Spleen (tissue), 11 donors: ENCODE data around the gene TADA2A. TPM values are rescaled to one million over a fixed set of nuclear protein-coding genes. Genes with fewer than 3 reads are reported as not detected.
A peak's percentile ranks its signal among the peaks of the same experiment; 100 is the strongest.

Experiments
- DNase-seq: peaks from one replicate; pipeline ENCODE4 v3.0.0-alpha.2; 2020
- H3K27ac ChIP-seq, 8 donors: fragments of 200-600 bp; sonication (generic) in 7 of 8; 1 replicate in 4 of 8; 2 replicates in 4 of 8; pipeline versions ENCODE4 v1.5.0 to v1.8.0; 2016 to 2021; ENCODE audit warnings: inconsistent platforms in 4 of 8, mild to moderate bottlenecking in 4 of 8, moderate library complexity in 1 of 8
- H3K27me3 ChIP-seq, 7 donors: fragments of 200-600 bp; sonication (generic) in 6 of 7; replicated peaks in 1 of 7; 1 replicate in 4 of 7; 2 replicates in 3 of 7; pipeline versions ENCODE4 v1.5.0 to v1.8.0; 2016 to 2021; ENCODE audit warnings: inconsistent platforms in 3 of 7, mild to moderate bottlenecking in 1 of 7
- H3K36me3 ChIP-seq, 6 donors: fragments of 200-600 bp; sonication (generic) in 5 of 6; 1 replicate in 4 of 6; 2 replicates in 2 of 6; pipeline versions ENCODE4 v1.5.0 to v1.8.0; 2016 to 2021; ENCODE audit warnings: inconsistent platforms in 2 of 6
- H3K4me1 ChIP-seq, 6 donors: fragments of 200-600 bp; sonication (generic) in 5 of 6; 1 replicate in 3 of 6; 2 replicates in 3 of 6; pipeline versions ENCODE4 v1.5.0 to v1.8.0; 2016 to 2021; ENCODE audit warnings: inconsistent platforms in 3 of 6
- H3K4me3 ChIP-seq, 8 donors: fragments of 200-600 bp; sonication (generic) in 7 of 8; 1 replicate in 4 of 8; 2 replicates in 4 of 8; pipeline versions ENCODE4 v1.5.0 to v1.8.0; 2016 to 2021; ENCODE audit warnings: inconsistent platforms in 4 of 8, mild to moderate bottlenecking in 4 of 8, moderate library complexity in 2 of 8
- H3K9me3 ChIP-seq, 8 donors: fragments of 200-600 bp; sonication (generic) in 7 of 8; 1 replicate in 4 of 8; 2 replicates in 4 of 8; pipeline versions ENCODE4 v1.5.0 to v1.8.0; 2016 to 2021; ENCODE audit warnings: inconsistent platforms in 4 of 8
- POLR2A ChIP-seq, 3 donors: fragments of 450-650 bp; IDR thresholded peaks; one replicate each; pipeline ENCODE4 v1.5.1; 2017; ENCODE audit warnings: antibody characterized with exemption in 3 of 3, mild to moderate bottlenecking in 1 of 3
- POLR2AphosphoS5 ChIP-seq, 3 donors: sonication (generic); formaldehyde crosslinking; IDR thresholded peaks; one replicate each; pipeline ENCODE4 v1.5.1; 2017; ENCODE audit warnings: antibody characterized with exemption in 3 of 3
- WGBS, 5 donors: extraction: QIAGEN DNeasy Blood & Tissue Kit in 3 of 5; methylation state at CpG; one replicate each; pipeline versions ENCODE4 v1.1.5 to v1.1.7; 2013 to 2018; 5-methylcytosine and 5-hydroxymethylcytosine counted together
- intact Hi-C: fragments of 100-400 bp; cut with DNase I; formaldehyde crosslinking; loops from one replicate; pipeline ENCODE4 v1.15.0; 2023; ENCODE audit warnings: low total_unique reads
- polyA plus RNA-seq, 3 donors: library from polyadenylated mRNA; stranded (reverse); fragments of 200-250 nt; gene quantifications; one replicate each; pipeline ENCODE4 v1.2.1, GENCODE V29; 2013
- total RNA-seq, 7 donors: library from RNA; depleted of rRNA in 3 of 7; stranded (reverse); fragments of >200 nt in 3 of 7; fragmentation: NEBNext Ultra II Directional in 4 of 7; extraction: Animal tissue kit (Norgen Biotek cat#: 25700) in 4 of 7; gene quantifications; one replicate each; pipeline versions ENCODE4 v1.1.0 to v1.2.1, GENCODE V29; 2016 to 2021
- TF ChIP-seq, protein P1 (sequence below), 11 experiments: fragments of 200-600 bp in 7 of 11; fragments of 450-650 bp in 4 of 11; sonication (generic) in 4 of 11; IDR thresholded peaks in 8 of 11; conservative IDR thresholded peaks in 3 of 11; 1 replicate in 7 of 11; 2 replicates in 4 of 11; pipeline versions ENCODE4 v1.4.0 to v1.8.0; 2016 to 2021; ENCODE audit warnings: antibody characterized with exemption in 11 of 11, inconsistent platforms in 4 of 11, mild to moderate bottlenecking in 1 of 11
- donor health status: healthy with polysubstance abuse.
- donor health status: DM: no; HTN: no; CAD: no; lungs with moderate emphysema.
- donor health status: DM: no; HTN: no; CAD: no.
- donor health status: Bipolar disorder and iron deficiency.
- donor health status: healthy.
- donor health status: DM: no; HTN: no; CAD: no.
- donor health status: DM: yes; HTN: yes; CAD: no.

TADA2A gene
- total and polyA plus RNA-seq, 10 donors, result 7.8 to 31.8 (median 20.6) TPM

DNA sequence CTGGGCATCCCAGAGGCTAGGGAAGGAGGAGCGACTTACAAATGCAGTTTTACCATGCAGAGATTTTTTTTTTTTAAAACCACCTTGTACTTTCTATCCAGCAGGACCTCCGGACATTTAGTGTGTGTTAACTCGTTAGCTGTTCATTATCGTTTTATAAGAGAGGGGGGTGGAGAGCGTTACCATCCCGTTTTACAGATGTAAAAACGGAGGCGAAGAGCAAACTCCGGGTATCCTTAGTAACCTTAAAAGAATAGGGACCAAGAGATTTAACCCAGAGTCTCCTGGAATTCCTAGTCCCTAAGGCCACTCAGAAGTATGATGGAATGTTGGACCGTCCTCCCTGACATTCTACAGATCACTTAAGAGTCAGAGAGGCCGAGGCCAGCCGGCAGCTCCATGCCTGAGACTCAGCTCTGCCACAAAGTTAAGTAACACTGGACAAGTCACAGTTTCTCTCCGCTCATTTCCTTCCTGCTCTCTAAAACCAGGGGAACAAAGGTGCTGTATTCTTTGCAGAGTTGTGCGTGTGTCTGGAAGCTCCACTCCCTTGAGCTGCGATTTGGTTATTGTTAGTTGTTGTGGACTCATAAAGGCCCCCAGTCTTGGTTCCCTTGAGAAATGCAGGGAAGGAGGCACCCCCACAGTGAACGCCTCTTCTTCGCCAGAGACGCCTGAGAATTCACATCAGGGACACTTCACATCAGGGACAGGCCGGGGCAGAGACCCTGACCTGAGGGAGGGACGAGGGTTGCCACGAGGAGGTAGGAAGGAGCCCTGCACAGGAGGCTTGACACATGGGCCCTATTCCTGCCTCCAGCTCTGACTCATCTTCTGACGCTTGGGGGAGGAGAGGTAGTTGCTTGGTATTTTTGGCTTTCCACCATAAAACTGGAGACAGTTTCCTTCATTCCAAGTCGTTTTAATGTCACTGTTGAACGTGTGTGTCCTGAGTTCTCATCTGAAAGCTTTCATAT lies 84.2 kb downstream of the TADA2A start:
- H3K4me1 ChIP-seq, result peaks cover 12 to 39% (median 31%) of the 10 kb centered on the region in 6 donors
- peaks cover 0 to 14% (median 0%) of the 10 kb centered on the region in 7 donors for H3K27me3 ChIP-seq
- 22 to 43% (median 36%) methylated on average over 24 of the region's 24 CpGs for WGBS, 5 donors
- peak overlapping the region; percentile 49 to 94 (median 90) for H3K4me3 ChIP-seq
- no peaks in the 10 kb centered on the region for H3K9me3 ChIP-seq
- peak overlapping the region in 6 of 8 donors; percentile 58 to 89 (median 80) for H3K27ac ChIP-seq
- H3K36me3 ChIP-seq, result no peaks in the 10 kb centered on the region
- no peak for DNase-seq
- TF ChIP-seq, protein P1, sequence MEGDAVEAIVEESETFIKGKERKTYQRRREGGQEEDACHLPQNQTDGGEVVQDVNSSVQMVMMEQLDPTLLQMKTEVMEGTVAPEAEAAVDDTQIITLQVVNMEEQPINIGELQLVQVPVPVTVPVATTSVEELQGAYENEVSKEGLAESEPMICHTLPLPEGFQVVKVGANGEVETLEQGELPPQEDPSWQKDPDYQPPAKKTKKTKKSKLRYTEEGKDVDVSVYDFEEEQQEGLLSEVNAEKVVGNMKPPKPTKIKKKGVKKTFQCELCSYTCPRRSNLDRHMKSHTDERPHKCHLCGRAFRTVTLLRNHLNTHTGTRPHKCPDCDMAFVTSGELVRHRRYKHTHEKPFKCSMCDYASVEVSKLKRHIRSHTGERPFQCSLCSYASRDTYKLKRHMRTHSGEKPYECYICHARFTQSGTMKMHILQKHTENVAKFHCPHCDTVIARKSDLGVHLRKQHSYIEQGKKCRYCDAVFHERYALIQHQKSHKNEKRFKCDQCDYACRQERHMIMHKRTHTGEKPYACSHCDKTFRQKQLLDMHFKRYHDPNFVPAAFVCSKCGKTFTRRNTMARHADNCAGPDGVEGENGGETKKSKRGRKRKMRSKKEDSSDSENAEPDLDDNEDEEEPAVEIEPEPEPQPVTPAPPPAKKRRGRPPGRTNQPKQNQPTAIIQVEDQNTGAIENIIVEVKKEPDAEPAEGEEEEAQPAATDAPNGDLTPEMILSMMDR (IDR thresholded peaks at IDR 0.05 in 8 of 11, conservative IDR thresholded peaks at IDR 0.05 in 3 of 11), result no peak
- TF ChIP-seq POLR2A (IDR thresholded peaks at IDR 0.05) (no peak), POLR2AphosphoS5 (IDR thresholded peaks at IDR 0.05) (no peak)
- intact Hi-C loops, result no loop called here

DNA sequence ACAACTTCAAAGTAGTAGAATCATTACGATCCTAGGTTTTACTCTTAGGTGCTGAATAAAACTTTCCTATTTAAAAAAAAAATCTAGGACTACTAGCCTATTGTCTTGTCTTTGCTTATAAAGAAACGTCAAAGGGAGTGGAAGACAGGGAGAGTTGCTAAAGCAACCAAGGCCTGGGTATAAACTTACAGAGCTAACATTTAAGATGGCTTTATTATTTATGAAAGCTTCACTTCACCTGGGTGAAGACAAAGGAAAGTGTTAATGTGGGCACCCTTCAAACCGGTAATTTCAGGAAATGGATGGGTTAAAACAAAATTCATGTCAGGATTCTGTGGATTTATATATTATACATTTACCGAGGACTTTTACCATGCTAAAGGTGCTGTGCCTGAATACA lies 85.5 kb downstream of the TADA2A start:
- DNase-seq, result no peak
- TF ChIP-seq, protein P1 (IDR thresholded peaks at IDR 0.05 in 8 of 11, conservative IDR thresholded peaks at IDR 0.05 in 3 of 11), result no peak
- TF ChIP-seq POLR2AphosphoS5 (IDR thresholded peaks at IDR 0.05) (no peak), POLR2A (IDR thresholded peaks at IDR 0.05) (no peak)
- intact Hi-C loops, result no loop called here
- Histone ChIP-seq H3K4me1 (peaks cover 12 to 39% (median 31%) of the 10 kb centered on the region in 6 donors), H3K4me3 (no peak overlapping the region), H3K27ac (no peak overlapping the region), H3K9me3 (no peaks in the 10 kb centered on the region), H3K27me3 (peaks cover 0 to 14% (median 0%) of the 10 kb centered on the region in 7 donors), H3K36me3 (no peaks in the 10 kb centered on the region)
- 71 to 81% (median 79%) methylated on average over 4 of the region's 4 CpGs for WGBS, 5 donors

DNA sequence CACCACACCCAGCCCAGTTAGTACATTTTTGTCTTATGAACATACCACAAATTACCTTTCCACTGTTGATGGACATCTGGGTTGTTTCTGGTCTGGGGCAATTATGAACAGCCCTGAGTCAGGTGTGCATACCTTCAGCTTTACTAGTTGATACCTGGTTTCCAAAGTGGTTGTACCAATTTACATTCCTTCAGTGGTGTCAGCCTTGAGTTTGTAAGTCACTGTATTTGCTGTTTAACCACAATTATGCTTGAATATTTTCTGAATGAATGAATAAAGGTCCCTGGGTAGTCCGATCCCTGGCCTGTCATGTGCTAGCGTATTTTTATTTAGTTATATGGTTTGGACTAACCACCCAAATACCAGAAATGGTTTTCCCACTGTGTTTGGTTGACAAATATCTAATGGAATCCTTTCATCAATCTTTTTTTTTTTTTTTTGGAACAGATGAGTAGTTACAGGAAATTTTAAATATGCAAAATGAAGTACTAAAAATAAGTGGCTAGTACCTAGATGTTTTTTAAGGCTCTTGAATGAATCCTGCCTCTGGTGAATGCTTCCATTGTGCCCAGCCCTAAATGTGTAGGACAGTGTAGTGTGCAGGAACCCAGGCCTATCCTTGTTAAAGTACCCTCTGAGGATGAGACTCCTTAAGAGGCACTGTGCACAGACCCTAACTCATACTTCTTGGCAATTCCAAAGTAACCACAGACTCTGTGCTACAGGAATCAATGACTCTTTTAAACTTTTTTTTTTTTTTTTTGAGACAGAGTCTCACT lies 86.8 kb downstream of the TADA2A start:
- intact Hi-C loops, result no loop called here
- Histone ChIP-seq H3K9me3 (no peaks in the 10 kb centered on the region), H3K27me3 (peaks cover 0 to 14% (median 0%) of the 10 kb centered on the region in 7 donors), H3K4me3 (no peak overlapping the region), H3K36me3 (no peaks in the 10 kb centered on the region), H3K4me1 (peaks cover 12 to 31% (median 27%) of the 10 kb centered on the region in 6 donors), H3K27ac (no peak overlapping the region)
- WGBS, 5 donors, result 88 to 97% (median 97%) methylated on average over 2 of the region's 2 CpGs
- no peak for DNase-seq
- TF ChIP-seq, protein P1 (IDR thresholded peaks at IDR 0.05 in 8 of 11, conservative IDR thresholded peaks at IDR 0.05 in 3 of 11), result no peak
- no peak for TF ChIP-seq POLR2A (IDR thresholded peaks at IDR 0.05)
- TF ChIP-seq POLR2AphosphoS5 (IDR thresholded peaks at IDR 0.05), result no peak
